GM12878 (cell line): ENCODE measurements around the gene NR6A1. TPM values are rescaled to one million over a fixed set of nuclear protein-coding genes. Genes with fewer than 3 reads are reported as not detected.

Experiments
- ATAC-seq: fragments of 200-7000 bp; cut with Tn5 transposase; 3 replicates; pipeline ENCODE4 v1.9.1; 2020; ENCODE audit warnings: mild to moderate bottlenecking, moderate library complexity
- BruUV-seq: library from RNA; stranded (reverse); fragments of 400-500 nt; replicated peaks from 2 replicates; lab custom pipeline; 2021; lab: Mats Ljungman, UMichigan
- CTCF ChIA-PET: fragments of 300-600 bp; sonication (Branson Sonifier 250); formaldehyde crosslinking; extraction: SDS; loops from one replicate; lab custom pipeline; 2021; ENCODE audit warnings: inconsistent platforms; lab: Yijun Ruan, JAX
- POLR2A ChIA-PET: fragments of 350-600 bp; formaldehyde crosslinking; extraction: SDS; loops from one replicate; lab custom pipeline; 2021; ENCODE audit warnings: inconsistent platforms; lab: Charles Lee
- RAD21 ChIA-PET: fragments of 300-600 bp; sonication (Branson Sonifier 250); formaldehyde crosslinking; loops from one replicate; lab custom pipeline; 2023; ENCODE audit warnings: antibody characterized with exemption; ENCODE audit not compliant: unreplicated experiment; lab: Charles Lee
- SMC1A ChIA-PET: fragments of 300-600 bp; sonication (Branson Sonifier 250); formaldehyde crosslinking; loops from one replicate; lab custom pipeline; 2023; ENCODE audit not compliant: unreplicated experiment, uncharacterized antibody; lab: Charles Lee
- DNase-seq: peaks from one replicate; pipeline ENCODE4 v3.0.0-alpha.2; 2011; ENCODE audit warnings: low read depth, low spot score
- FAIRE-seq: peaks from 3 replicates; lab custom pipeline; 2011; peaks lifted over from hg19 to GRCh38; lab: Jason Lieb, UNC
- H2AFZ ChIP-seq: 2 replicates; pipeline ENCODE4 v1.6.0; 2011; ENCODE audit warnings: low read depth, low read length, control low read depth; ENCODE audit not compliant: control insufficient read depth
- H3K27ac ChIP-seq: 2 replicates; pipeline ENCODE4 v1.5.1; 2011; ENCODE audit warnings: control low read depth; ENCODE audit not compliant: control insufficient read depth, insufficient read depth
- H3K27me3 ChIP-seq, 2 experiments: replicated peaks in 1 of 2; 2 replicates each; pipeline versions ENCODE4 v1.6.0 to v1.6.1; 2011; ENCODE audit warnings: low read length in 1 of 2; ENCODE audit not compliant: control insufficient read depth in 2 of 2, insufficient read depth in 2 of 2
- H3K36me3 ChIP-seq, 2 experiments: 2 replicates each; pipeline ENCODE4 v1.5.1; 2011; ENCODE audit warnings: low read length in 1 of 2; ENCODE audit not compliant: control insufficient read depth in 2 of 2, insufficient read depth in 2 of 2
- H3K4me1 ChIP-seq: 2 replicates; pipeline ENCODE4 v1.6.1; 2011; ENCODE audit warnings: mild to moderate bottlenecking, low read length, moderate library complexity, mixed read lengths; ENCODE audit not compliant: control insufficient read depth, insufficient read depth
- H3K4me2 ChIP-seq: 2 replicates; pipeline ENCODE4 v1.6.0; 2011; ENCODE audit warnings: control low read depth; ENCODE audit not compliant: control insufficient read depth, insufficient read depth
- H3K4me3 ChIP-seq: fragments of 200-600 bp; sonication (generic); 2 replicates; pipeline ENCODE4 v1.5.1; 2016
- H3K79me2 ChIP-seq: 2 replicates; pipeline ENCODE4 v1.6.0; 2011; ENCODE audit warnings: low read length; ENCODE audit not compliant: control insufficient read depth, insufficient read depth
- H3K9ac ChIP-seq: 2 replicates; pipeline ENCODE4 v1.8.0; 2011; ENCODE audit warnings: low read length, control low read depth, mixed read lengths; ENCODE audit not compliant: control insufficient read depth, insufficient read depth
- H3K9me3 ChIP-seq: replicated peaks from 3 replicates; pipeline ENCODE4 v1.5.1; 2011; ENCODE audit warnings: mild to moderate bottlenecking, low read length; ENCODE audit not compliant: control insufficient read depth, insufficient read depth
- H4K20me1 ChIP-seq: 2 replicates; pipeline ENCODE4 v1.6.0; 2011; ENCODE audit not compliant: control insufficient read depth, insufficient read depth
- GABPA ChIP-seq: IDR thresholded peaks from 2 replicates; pipeline ENCODE4 v1.6.1; 2014; ENCODE audit warnings: antibody characterized with exemption, low read depth, mild to moderate bottlenecking, inconsistent platforms
- HCFC1 ChIP-seq: fragments of 150-350 bp; IDR thresholded peaks from 2 replicates; pipeline ENCODE4 v1.6.1; 2014; ENCODE audit warnings: low read length
- IRF5 ChIP-seq: fragments of 450-650 bp; IDR thresholded peaks from 2 replicates; pipeline ENCODE4 v1.6.1; 2017; ENCODE audit warnings: borderline replicate concordance
- MAX ChIP-seq: IDR thresholded peaks from 2 replicates; pipeline ENCODE4 v1.6.1; 2012; ENCODE audit warnings: low read depth, low read length, improper control_type of control experiment
- MTA2 ChIP-seq: fragments of 450-650 bp; IDR thresholded peaks from 2 replicates; pipeline ENCODE4 v1.6.1; 2016; ENCODE audit warnings: low read depth, mild to moderate bottlenecking, moderate library complexity
- MYC ChIP-seq: IDR thresholded peaks from 2 replicates; pipeline ENCODE4 v1.6.1; 2011; ENCODE audit warnings: mild to moderate bottlenecking, low read length, moderate library complexity, inconsistent platforms; ENCODE audit not compliant: insufficient read depth, insufficient replicate concordance, insufficient read length, severe bottlenecking
- NFXL1 ChIP-seq: fragments of 450-650 bp; IDR thresholded peaks from 2 replicates; pipeline ENCODE4 v1.6.1; 2017; ENCODE audit warnings: antibody characterized with exemption, mild to moderate bottlenecking, borderline replicate concordance
- PAX5 ChIP-seq: IDR thresholded peaks from 2 replicates; pipeline ENCODE4 v1.6.1; 2011; ENCODE audit warnings: low read depth, low read length, borderline replicate concordance
- RAD51 ChIP-seq: fragments of 450-650 bp; IDR thresholded peaks from 2 replicates; pipeline ENCODE4 v1.6.1; 2016; ENCODE audit warnings: moderate library complexity, mild to moderate bottlenecking, inconsistent platforms
- SMAD5 ChIP-seq: IDR thresholded peaks from 2 replicates; pipeline ENCODE4 v1.6.1; 2016; ENCODE audit warnings: antibody characterized with exemption, low read depth
- SMC3 ChIP-seq: IDR thresholded peaks from 2 replicates; pipeline ENCODE4 v1.6.1; 2011; ENCODE audit warnings: low read length, improper control_type of control experiment, borderline replicate concordance
- SREBF2 ChIP-seq: IDR thresholded peaks from 2 replicates; pipeline ENCODE4 v1.6.1; 2012; ENCODE audit warnings: mild to moderate bottlenecking, low read length
- SRF ChIP-seq, 2 experiments: IDR thresholded peaks; 2 replicates each; pipeline ENCODE4 v1.6.1; 2011; ENCODE audit warnings: low read depth in 2 of 2, low read length in 2 of 2, mild to moderate bottlenecking in 1 of 2, moderate library complexity in 1 of 2
- STAT3 ChIP-seq: IDR thresholded peaks from 2 replicates; pipeline ENCODE4 v1.6.1; 2011; ENCODE audit warnings: low read depth, low read length, improper control_type of control experiment
- TAF1 ChIP-seq: IDR thresholded peaks from 2 replicates; pipeline ENCODE4 v1.6.1; 2011; ENCODE audit warnings: mild to moderate bottlenecking, low read depth, low read length, borderline replicate concordance
- ZNF24 ChIP-seq: fragments of 450-650 bp; IDR thresholded peaks from 2 replicates; pipeline ENCODE4 v1.6.1; 2017; ENCODE audit warnings: antibody characterized with exemption, mild to moderate bottlenecking
- WGBS: methylation state at CpG from one replicate; pipeline ENCODE4 v1.1.6; 2016; ENCODE audit warnings: low lambda C conversion rate; ENCODE audit not compliant: insufficient replicate concordance, insufficient coverage; ENCODE audit errors: missing lambda C conversion rate; 5-methylcytosine and 5-hydroxymethylcytosine counted together
- in situ Hi-C: fragments of 300-500 bp; cut with MboI; formaldehyde crosslinking; loops from 9 replicates; pipeline ENCODE4 v1.14.3; 2018; ENCODE audit warnings: mixed read lengths
- intact Hi-C: fragments of 100-400 bp; cut with micrococcal nuclease; formaldehyde crosslinking; loops from one replicate; pipeline ENCODE4 v1.14.2; 2022; ENCODE audit not compliant: unreplicated experiment
- polyA plus RNA-seq, 11 experiments: library from polyadenylated mRNA; depleted of rRNA in 4 of 11; unstranded in 6 of 11; stranded (reverse) in 5 of 11; fragments of >200 nt; fragmentation: Nextera tagmentation in 4 of 11; fragmentation: Illumina TruSeq in 1 of 11; extraction: Ambion mirVana in 4 of 11; extraction: Trizol in 1 of 11; gene quantifications; 1 replicate in 1 of 11; 2 replicates in 10 of 11; pipeline versions ENCODE4 v1.2.1 to v1.2.3, GENCODE V29; 2011 to 2016; ENCODE audit warnings: inconsistent platforms in 2 of 11, missing spikeins in 2 of 11, low read depth in 1 of 11
- total RNA-seq, 4 experiments: library from RNA; depleted of rRNA in 3 of 4; stranded (reverse); fragments of >200 nt in 3 of 4; fragmentation: Illumina TruSeq in 1 of 4; extraction: Trizol in 1 of 4; gene quantifications; 2 replicates each; pipeline versions ENCODE4 v1.2.1 to v1.2.3, GENCODE V29; 2013 to 2021

The NR6A1 gene
- total and polyA plus RNA-seq, 10 of the 15 experiments (the other 5 are each of a cell fraction or from before 2014, with no cell fraction given): 1.2 to 9.2 (median 4.6) TPM

GRCh38 chr9:124506433-124506832 lies 264.7 kb downstream of the NR6A1 start:
- Histone ChIP-seq H3K4me1 (no peaks in the 10 kb centered on the region), H4K20me1 (no peaks in the 10 kb centered on the region), H3K27ac (no peak overlapping the region), H3K36me3 (no peaks in the 10 kb centered on the region), H3K79me2 (no peaks in the 10 kb centered on the region), H3K9ac (no peak overlapping the region), H3K9me3 (no peaks in the 10 kb centered on the region), H3K27me3 (peaks cover 9 to 10% of the 10 kb centered on the region in 2 experiments; a peak in 3 of 4 replicates), H2AFZ (no peak overlapping the region), H3K4me2 (no peak overlapping the region), H3K4me3 (no peak overlapping the region)
- ChIA-PET RAD21 (no interaction called here), CTCF (no interaction called here), SMC1A (no interaction called here), POLR2A (no interaction called here)
- in situ Hi-C loops (no loop called here), intact Hi-C loops (no loop called here)
- FAIRE-seq: no peak
- no peak for DNase-seq
- 62% methylated on average over 5 of the region's 8 CpGs for WGBS
- ATAC-seq: no peak
- TF ChIP-seq RAD51 (no peak), TAF1 (no peak), IRF5 (no peak), MYC (no peak), SREBF2 (no peak), GABPA (no peak), SRF (IDR thresholded peaks at IDR 0.05; ENCODE audit: low read depth in 2 of 2, low read length in 2 of 2) (no peak), SMAD5 (no peak), MTA2 (no peak), ZNF24 (no peak), MAX (no peak), SMC3 (no peak), HCFC1 (no peak), STAT3 (no peak), PAX5 (no peak), NFXL1 (no peak)
- BruUV-seq: no TSS peak
